Measurements from ENCODE around the gene RRP15.

The RRP15 gene

GRCh38 chr1:218374401-218375353 lies 89.6 kb downstream of the RRP15 start:
- Histone ChIP-seq H3K79me1 (ENCODE audit: low read depth, low read length) (no peaks in the 10 kb centered on the region), H3K18ac (ENCODE audit: low read length) (no peak overlapping the region), H2BK5ac (ENCODE audit: low read length) (no peak overlapping the region), H3K9me3 (replicated peaks in 1 of 2; ENCODE audit: control insufficient read depth in 2 of 2, insufficient read depth in 1 of 2, low read depth in 1 of 2, low read length in 2 of 2) (no peaks in the 10 kb centered on the region), H3K36me3 (replicated peaks in 1 of 2; ENCODE audit: control insufficient read depth in 2 of 2, insufficient read depth in 2 of 2, low read length in 2 of 2) (no peaks in the 10 kb centered on the region), H2BK120ac (ENCODE audit: low read depth, low read length) (no peak overlapping the region), H2BK15ac (ENCODE audit: low read length) (no peak overlapping the region), H3K4me3 (ENCODE audit: low read length in 2 of 2) (no peak overlapping the region), H3K9ac (ENCODE audit: low read depth, low read length, poor library complexity) (no peak overlapping the region), H3K14ac (ENCODE audit: low read length) (no peak overlapping the region), H3K27me3 (ENCODE audit: control insufficient read depth in 3 of 3, insufficient read depth in 3 of 3, low read depth in 1 of 3, low read length in 3 of 3) (no peaks in the 10 kb centered on the region), H4K8ac (ENCODE audit: low read depth, low read length) (no peak overlapping the region), H3K4me2 (ENCODE audit: insufficient read depth, low read length, poor library complexity, severe bottlenecking) (no peak overlapping the region), H2BK12ac (ENCODE audit: low read length) (no peak overlapping the region), H4K91ac (ENCODE audit: low read depth, low read length, poor library complexity) (no peak overlapping the region), H3K23ac (ENCODE audit: low read depth, low read length, poor library complexity) (no peak overlapping the region), H3K27ac (replicated peaks; ENCODE audit: low read length) (no peak overlapping the region), H2AK5ac (ENCODE audit: low read depth, low read length) (no peak overlapping the region), H2AFZ (ENCODE audit: low read length) (peak overlapping the region; percentile 32), H3K4ac (ENCODE audit: low read length) (no peak overlapping the region), H3K4me1 (ENCODE audit: control insufficient read depth in 2 of 2, insufficient read depth in 1 of 2, low read depth in 1 of 2, low read length in 2 of 2) (peaks cover 2 to 15% of the 10 kb centered on the region in 2 donors)
- no CpG with 5 or more reads among the region's 7 CpGs for WGBS, 2 donors (ENCODE audit: extremely low coverage in 2 of 2, insufficient read length in 2 of 2, insufficient replicate concordance in 1 of 2)
- no peak for DNase-seq (ENCODE audit: low spot score)

DNA sequence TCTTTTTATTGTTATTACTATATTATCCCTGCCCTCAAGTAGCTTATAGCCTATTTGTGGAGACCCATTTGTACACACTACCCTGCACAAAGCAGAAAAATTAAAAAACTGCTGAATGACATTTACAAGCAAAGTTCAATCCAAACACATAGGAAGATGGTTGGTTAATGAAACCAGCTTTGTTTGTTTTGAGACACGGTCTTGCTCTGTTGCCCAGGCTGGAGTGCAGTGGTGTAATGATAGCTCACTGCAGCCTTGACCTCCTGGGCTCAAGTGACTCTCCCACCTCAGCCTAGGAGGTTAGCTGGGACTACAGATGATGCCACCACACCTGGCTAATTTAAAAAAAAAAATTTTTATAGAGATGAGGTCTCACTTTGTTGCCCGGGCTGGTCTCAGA lies 91.6 kb downstream of the RRP15 start:
- H3K23ac ChIP-seq (ENCODE audit: low read depth, low read length, poor library complexity), result no peak overlapping the region
- no peak overlapping the region for H3K27ac ChIP-seq (replicated peaks; ENCODE audit: low read length)
- H3K4me2 ChIP-seq (ENCODE audit: insufficient read depth, low read length, poor library complexity, severe bottlenecking), result no peak overlapping the region
- H4K8ac ChIP-seq (ENCODE audit: low read depth, low read length), result no peak overlapping the region
- H3K4me3 ChIP-seq (ENCODE audit: low read length in 2 of 2), result no peak overlapping the region
- no peak overlapping the region for H4K91ac ChIP-seq (ENCODE audit: low read depth, low read length, poor library complexity)
- no peak for DNase-seq (ENCODE audit: low spot score)
- no peak overlapping the region for H2BK5ac ChIP-seq (ENCODE audit: low read length)
- no peaks in the 10 kb centered on the region for H3K36me3 ChIP-seq (replicated peaks in 1 of 2; ENCODE audit: control insufficient read depth in 2 of 2, insufficient read depth in 2 of 2, low read length in 2 of 2)
- no peak overlapping the region for H2BK15ac ChIP-seq (ENCODE audit: low read length)
- H3K18ac ChIP-seq (ENCODE audit: low read length), result no peak overlapping the region
- H3K4ac ChIP-seq (ENCODE audit: low read length), result no peak overlapping the region
- H3K9me3 ChIP-seq (replicated peaks in 1 of 2; ENCODE audit: control insufficient read depth in 2 of 2, insufficient read depth in 1 of 2, low read depth in 1 of 2, low read length in 2 of 2), result no peaks in the 10 kb centered on the region
- H3K27me3 ChIP-seq (ENCODE audit: control insufficient read depth in 3 of 3, insufficient read depth in 3 of 3, low read depth in 1 of 3, low read length in 3 of 3), result no peaks in the 10 kb centered on the region
- no peak overlapping the region for H2AK5ac ChIP-seq (ENCODE audit: low read depth, low read length)
- H3K4me1 ChIP-seq (ENCODE audit: control insufficient read depth in 2 of 2, insufficient read depth in 1 of 2, low read depth in 1 of 2, low read length in 2 of 2), result peaks cover 4 to 18% of the 10 kb centered on the region in 2 donors
- no peak overlapping the region for H2AFZ ChIP-seq (ENCODE audit: low read length)
- H2BK120ac ChIP-seq (ENCODE audit: low read depth, low read length), result no peak overlapping the region
- no peak overlapping the region for H3K9ac ChIP-seq (ENCODE audit: low read depth, low read length, poor library complexity)
- H2BK12ac ChIP-seq (ENCODE audit: low read length), result no peak overlapping the region
- no CpG with 5 or more reads among the region's 2 CpGs for WGBS, 2 donors (ENCODE audit: extremely low coverage in 2 of 2, insufficient read length in 2 of 2, insufficient replicate concordance in 1 of 2)
- no peaks in the 10 kb centered on the region for H3K79me1 ChIP-seq (ENCODE audit: low read depth, low read length)
- H3K14ac ChIP-seq (ENCODE audit: low read length), result no peak overlapping the region

DNA sequence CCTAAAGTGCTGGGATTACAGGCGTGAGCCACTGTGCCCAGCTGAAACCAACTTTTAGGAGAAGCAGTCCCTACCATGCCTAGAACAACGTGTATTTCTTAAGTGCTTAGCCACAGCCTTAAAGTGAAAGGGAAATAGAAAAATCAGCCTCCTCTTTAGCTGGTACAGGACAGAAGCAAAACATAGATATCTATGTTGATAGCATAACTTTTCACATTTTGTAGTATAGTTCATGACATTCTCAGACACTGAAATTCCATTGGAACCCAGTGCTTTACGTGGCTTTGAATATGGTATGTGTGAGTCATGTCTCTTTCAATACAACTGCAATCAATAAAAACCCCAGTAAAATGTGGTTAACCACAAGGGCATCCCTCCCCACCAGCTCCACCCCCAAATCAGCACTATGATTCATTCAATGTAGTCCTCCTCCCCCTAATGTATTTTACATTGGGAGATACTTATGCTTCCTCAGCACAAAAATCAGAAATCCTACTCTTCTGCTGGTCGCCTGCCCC lies 92.1 kb downstream of the RRP15 start:
- Histone ChIP-seq H4K91ac (ENCODE audit: low read depth, low read length, poor library complexity) (no peak overlapping the region), H3K36me3 (replicated peaks in 1 of 2; ENCODE audit: control insufficient read depth in 2 of 2, insufficient read depth in 2 of 2, low read length in 2 of 2) (no peaks in the 10 kb centered on the region), H3K27ac (replicated peaks; ENCODE audit: low read length) (no peak overlapping the region), H2BK120ac (ENCODE audit: low read depth, low read length) (no peak overlapping the region), H3K9ac (ENCODE audit: low read depth, low read length, poor library complexity) (no peak overlapping the region), H3K4me3 (ENCODE audit: low read length in 2 of 2) (no peak overlapping the region), H3K27me3 (ENCODE audit: control insufficient read depth in 3 of 3, insufficient read depth in 3 of 3, low read depth in 1 of 3, low read length in 3 of 3) (no peaks in the 10 kb centered on the region), H2BK12ac (ENCODE audit: low read length) (no peak overlapping the region), H3K14ac (ENCODE audit: low read length) (no peak overlapping the region), H2AK5ac (ENCODE audit: low read depth, low read length) (no peak overlapping the region), H2BK15ac (ENCODE audit: low read length) (no peak overlapping the region), H3K9me3 (replicated peaks in 1 of 2; ENCODE audit: control insufficient read depth in 2 of 2, insufficient read depth in 1 of 2, low read depth in 1 of 2, low read length in 2 of 2) (no peaks in the 10 kb centered on the region), H4K8ac (ENCODE audit: low read depth, low read length) (no peak overlapping the region), H3K23ac (ENCODE audit: low read depth, low read length, poor library complexity) (no peak overlapping the region), H3K18ac (ENCODE audit: low read length) (no peak overlapping the region), H3K79me1 (ENCODE audit: low read depth, low read length) (no peaks in the 10 kb centered on the region), H3K4ac (ENCODE audit: low read length) (no peak overlapping the region), H2BK5ac (ENCODE audit: low read length) (no peak overlapping the region), H3K4me1 (ENCODE audit: control insufficient read depth in 2 of 2, insufficient read depth in 1 of 2, low read depth in 1 of 2, low read length in 2 of 2) (peaks cover 4 to 15% of the 10 kb centered on the region in 2 donors), H3K4me2 (ENCODE audit: insufficient read depth, low read length, poor library complexity, severe bottlenecking) (no peak overlapping the region), H2AFZ (ENCODE audit: low read length) (no peak overlapping the region)
- WGBS, 2 donors (ENCODE audit: extremely low coverage in 2 of 2, insufficient read length in 2 of 2, insufficient replicate concordance in 1 of 2), result no CpG with 5 or more reads among the region's 4 CpGs
- DNase-seq (ENCODE audit: low spot score), result no peak

DNA sequence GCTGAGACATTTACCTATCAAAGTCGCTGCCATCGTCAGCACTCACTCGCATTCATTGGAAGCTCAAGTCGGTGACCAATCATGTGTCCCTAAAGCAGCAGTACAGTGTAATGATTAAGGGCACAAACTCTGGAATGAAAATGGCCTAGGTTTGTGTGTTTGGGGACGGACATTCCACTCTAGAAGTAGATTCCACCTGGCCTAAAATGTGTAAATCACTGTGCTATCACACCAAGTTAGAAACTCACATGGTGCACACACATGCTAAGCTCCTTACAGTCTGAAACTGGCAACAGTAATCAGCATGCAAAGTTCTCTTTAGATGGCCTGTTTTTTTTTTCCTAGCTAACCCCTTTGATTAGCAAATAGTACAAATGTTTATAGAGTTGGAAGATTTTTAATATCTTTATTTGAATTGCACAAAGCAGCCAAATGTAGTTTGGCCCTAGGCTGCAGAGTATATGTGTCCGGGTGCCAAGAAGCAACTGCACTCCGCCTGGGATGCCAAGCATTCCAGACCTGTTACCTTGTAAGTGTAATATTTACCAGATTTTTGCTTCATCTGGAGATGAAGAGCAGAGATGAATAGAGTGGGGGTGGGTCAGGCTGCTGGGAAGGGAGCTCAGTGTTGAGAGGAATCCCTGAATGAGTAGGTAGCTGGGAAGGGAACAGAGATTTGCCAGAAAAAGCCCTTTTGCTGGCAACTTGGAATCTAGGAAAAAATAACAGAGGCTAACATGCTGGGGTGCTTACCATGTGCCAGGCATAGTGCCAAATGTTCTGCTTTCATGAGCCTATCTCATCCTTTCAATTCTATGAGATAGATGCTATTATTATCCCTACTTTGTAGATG lies 95.3 kb downstream of the RRP15 start:
- no peaks in the 10 kb centered on the region for H3K9me3 ChIP-seq (replicated peaks in 1 of 2; ENCODE audit: control insufficient read depth in 2 of 2, insufficient read depth in 1 of 2, low read depth in 1 of 2, low read length in 2 of 2)
- no CpG with 5 or more reads among the region's 7 CpGs for WGBS, 2 donors (ENCODE audit: extremely low coverage in 2 of 2, insufficient read length in 2 of 2, insufficient replicate concordance in 1 of 2)
- no peak overlapping the region for H2AK5ac ChIP-seq (ENCODE audit: low read depth, low read length)
- no peak overlapping the region for H3K23ac ChIP-seq (ENCODE audit: low read depth, low read length, poor library complexity)
- H3K14ac ChIP-seq (ENCODE audit: low read length), result no peak overlapping the region
- no peaks in the 10 kb centered on the region for H3K27me3 ChIP-seq (ENCODE audit: control insufficient read depth in 3 of 3, insufficient read depth in 3 of 3, low read depth in 1 of 3, low read length in 3 of 3)
- no peak overlapping the region for H2AFZ ChIP-seq (ENCODE audit: low read length)
- H2BK12ac ChIP-seq (ENCODE audit: low read length), result no peak overlapping the region
- DNase-seq (ENCODE audit: low spot score), result no peak
- H2BK5ac ChIP-seq (ENCODE audit: low read length), result no peak overlapping the region
- H3K4ac ChIP-seq (ENCODE audit: low read length), result no peak overlapping the region
- no peak overlapping the region for H3K27ac ChIP-seq (replicated peaks; ENCODE audit: low read length)
- H3K9ac ChIP-seq (ENCODE audit: low read depth, low read length, poor library complexity), result no peak overlapping the region
- no peak overlapping the region for H2BK120ac ChIP-seq (ENCODE audit: low read depth, low read length)
- peaks cover 2 to 3% of the 10 kb centered on the region in 2 donors for H3K4me1 ChIP-seq (ENCODE audit: control insufficient read depth in 2 of 2, insufficient read depth in 1 of 2, low read depth in 1 of 2, low read length in 2 of 2)
- no peaks in the 10 kb centered on the region for H3K36me3 ChIP-seq (replicated peaks in 1 of 2; ENCODE audit: control insufficient read depth in 2 of 2, insufficient read depth in 2 of 2, low read length in 2 of 2)
- no peak overlapping the region for H3K4me2 ChIP-seq (ENCODE audit: insufficient read depth, low read length, poor library complexity, severe bottlenecking)
- no peak overlapping the region for H4K91ac ChIP-seq (ENCODE audit: low read depth, low read length, poor library complexity)
- H2BK15ac ChIP-seq (ENCODE audit: low read length), result no peak overlapping the region
- H3K4me3 ChIP-seq (ENCODE audit: low read length in 2 of 2), result no peak overlapping the region
- no peaks in the 10 kb centered on the region for H3K79me1 ChIP-seq (ENCODE audit: low read depth, low read length)
- no peak overlapping the region for H3K18ac ChIP-seq (ENCODE audit: low read length)
- no peak overlapping the region for H4K8ac ChIP-seq (ENCODE audit: low read depth, low read length)
